ENCODE measurements around the gene EXOC2.

DNA sequence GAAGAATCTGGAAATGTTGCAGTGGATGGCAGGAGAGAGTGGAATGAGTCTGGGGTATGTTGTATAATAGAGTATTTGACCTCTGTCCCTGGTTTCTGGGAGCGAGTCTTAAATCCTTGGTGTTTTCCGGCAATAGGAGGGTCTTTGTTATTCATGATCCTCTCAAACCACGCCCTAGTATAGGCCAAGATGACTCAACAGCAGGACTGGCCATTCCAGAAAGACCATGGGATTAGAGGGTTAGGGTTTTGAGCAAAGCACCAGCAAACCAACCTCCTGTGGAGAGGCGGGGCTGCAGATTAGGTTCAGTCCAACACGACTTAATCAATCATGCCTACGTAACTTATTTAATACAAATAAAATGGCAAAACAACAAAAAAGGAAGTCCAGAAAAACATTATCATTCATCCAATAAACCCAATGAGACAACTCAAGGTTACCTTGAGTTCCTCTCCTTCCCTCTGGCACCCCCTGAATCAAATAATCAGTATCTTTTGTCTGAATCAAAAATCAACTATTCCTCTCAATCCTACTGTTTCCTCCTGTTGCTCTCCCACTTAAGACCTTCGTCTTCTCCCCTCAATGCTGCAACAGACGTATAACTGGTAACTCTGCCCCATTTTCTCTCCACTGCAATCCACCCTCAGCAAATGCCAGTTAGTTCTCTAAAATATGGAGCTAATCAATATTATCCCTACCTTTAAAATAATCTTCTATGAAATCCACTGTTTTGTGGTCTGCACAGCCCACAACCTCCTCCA, 51.5 kb downstream of the EXOC2 start:
- TF ChIP-seq, protein P1, sequence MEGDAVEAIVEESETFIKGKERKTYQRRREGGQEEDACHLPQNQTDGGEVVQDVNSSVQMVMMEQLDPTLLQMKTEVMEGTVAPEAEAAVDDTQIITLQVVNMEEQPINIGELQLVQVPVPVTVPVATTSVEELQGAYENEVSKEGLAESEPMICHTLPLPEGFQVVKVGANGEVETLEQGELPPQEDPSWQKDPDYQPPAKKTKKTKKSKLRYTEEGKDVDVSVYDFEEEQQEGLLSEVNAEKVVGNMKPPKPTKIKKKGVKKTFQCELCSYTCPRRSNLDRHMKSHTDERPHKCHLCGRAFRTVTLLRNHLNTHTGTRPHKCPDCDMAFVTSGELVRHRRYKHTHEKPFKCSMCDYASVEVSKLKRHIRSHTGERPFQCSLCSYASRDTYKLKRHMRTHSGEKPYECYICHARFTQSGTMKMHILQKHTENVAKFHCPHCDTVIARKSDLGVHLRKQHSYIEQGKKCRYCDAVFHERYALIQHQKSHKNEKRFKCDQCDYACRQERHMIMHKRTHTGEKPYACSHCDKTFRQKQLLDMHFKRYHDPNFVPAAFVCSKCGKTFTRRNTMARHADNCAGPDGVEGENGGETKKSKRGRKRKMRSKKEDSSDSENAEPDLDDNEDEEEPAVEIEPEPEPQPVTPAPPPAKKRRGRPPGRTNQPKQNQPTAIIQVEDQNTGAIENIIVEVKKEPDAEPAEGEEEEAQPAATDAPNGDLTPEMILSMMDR (IDR thresholded peaks at IDR 0.05; ENCODE audit: low read depth, low read length) = no peak
- TF ChIP-seq EZH2phosphoT487 (IDR thresholded peaks at IDR 0.05; ENCODE audit: low read depth) = no peak
